HFF-Myc (cell line): ENCODE results near the gene SINHCAF.

Source experiments
- DNase-seq: peaks from one replicate; pipeline ENCODE4 v3.0.0-alpha.2; 2011; ENCODE audit warnings: low read depth; ENCODE audit errors: extremely low read depth
- H3K4me3 ChIP-seq: replicated peaks from 2 replicates; pipeline ENCODE4 v1.5.1; 2011; ENCODE audit warnings: low read depth, mild to moderate bottlenecking, control low read depth, low read length
- CTCF ChIP-seq: IDR thresholded peaks from 2 replicates; pipeline ENCODE4 v1.5.1; 2012; ENCODE audit warnings: mild to moderate bottlenecking, low read depth, low read length, control low read depth; ENCODE audit errors: missing control alignments

SINHCAF gene

DNA sequence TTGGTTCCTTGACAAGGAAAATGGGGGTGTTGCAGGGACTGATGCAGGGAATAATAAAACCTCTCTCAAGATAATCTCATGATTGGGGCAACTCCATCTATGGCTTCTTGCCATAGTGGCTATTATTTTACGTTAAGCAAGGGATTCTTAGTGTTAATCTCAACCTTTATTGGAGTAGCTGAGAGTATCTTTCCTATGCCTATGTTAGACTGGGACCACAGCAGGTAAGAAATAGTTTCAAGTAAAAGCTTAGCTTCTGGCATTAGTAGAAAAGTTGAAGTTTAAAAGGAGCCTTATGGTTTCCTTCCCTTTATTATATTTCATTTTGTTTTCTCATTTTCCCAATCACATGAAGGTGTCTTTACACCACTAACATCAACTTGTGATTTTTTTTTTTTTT lies 16.7 kb downstream of the SINHCAF start:
- TF ChIP-seq CTCF = no peak
- no peak for DNase-seq

DNA sequence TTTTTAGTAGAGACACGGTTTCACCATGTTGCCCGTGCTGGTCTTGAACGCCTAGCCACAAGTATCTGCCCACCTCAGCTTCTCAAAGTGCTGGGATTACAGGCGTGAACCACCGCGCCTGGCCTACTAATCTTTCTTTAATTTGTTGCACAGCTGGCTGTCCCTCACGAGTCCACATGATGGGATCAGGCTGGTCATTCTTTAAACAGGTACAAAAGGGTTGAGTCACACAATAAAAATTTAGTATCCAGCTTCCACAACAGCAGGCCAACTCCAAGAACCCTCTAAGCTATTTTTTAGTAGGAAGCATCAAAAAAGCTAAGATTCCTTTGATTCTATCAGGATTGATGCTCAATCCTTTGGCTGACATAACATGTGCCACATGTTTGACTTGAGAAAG lies 17.8 kb downstream of the SINHCAF start:
- no peak overlapping the region for H3K4me3 ChIP-seq
- no peak for DNase-seq
- no peak for TF ChIP-seq CTCF

More for the DNA sequence above, 16.7 kb downstream of the SINHCAF start:
- no peak overlapping the region for H3K4me3 ChIP-seq

DNA sequence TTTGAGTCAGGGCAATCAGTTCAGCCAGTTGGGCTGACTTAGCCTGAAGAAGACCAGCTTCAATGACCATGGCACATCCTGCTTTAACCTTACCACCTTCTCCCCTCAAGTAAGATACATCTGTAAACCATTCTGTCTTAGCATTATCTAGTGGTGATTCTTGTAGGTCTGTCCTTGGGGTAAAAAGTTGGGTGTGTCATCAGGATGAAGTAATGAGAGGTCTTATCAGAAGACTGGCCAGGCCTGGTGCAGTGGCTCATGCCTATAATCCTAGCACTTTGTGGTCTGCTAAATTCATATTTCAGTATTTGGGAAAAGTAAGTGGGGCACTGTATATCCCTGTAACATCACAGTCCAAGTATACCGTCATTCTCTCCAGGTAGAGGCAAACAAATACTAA lies 19.1 kb downstream of the SINHCAF start:
- TF ChIP-seq CTCF = no peak
- H3K4me3 ChIP-seq = no peak overlapping the region
- DNase-seq = no peak

- no peak for TF ChIP-seq CTCF
- H3K4me3 ChIP-seq = no peak overlapping the region
- DNase-seq = no peak
Measured at GRCh38 chr12:31303466-31303865, 22.5 kb downstream of the SINHCAF start.

- TF ChIP-seq CTCF = no peak
- DNase-seq = no peak
- H3K4me3 ChIP-seq = no peak overlapping the region
Measured at GRCh38 chr12:31301311-31301710, 24.6 kb downstream of the SINHCAF start.

DNA sequence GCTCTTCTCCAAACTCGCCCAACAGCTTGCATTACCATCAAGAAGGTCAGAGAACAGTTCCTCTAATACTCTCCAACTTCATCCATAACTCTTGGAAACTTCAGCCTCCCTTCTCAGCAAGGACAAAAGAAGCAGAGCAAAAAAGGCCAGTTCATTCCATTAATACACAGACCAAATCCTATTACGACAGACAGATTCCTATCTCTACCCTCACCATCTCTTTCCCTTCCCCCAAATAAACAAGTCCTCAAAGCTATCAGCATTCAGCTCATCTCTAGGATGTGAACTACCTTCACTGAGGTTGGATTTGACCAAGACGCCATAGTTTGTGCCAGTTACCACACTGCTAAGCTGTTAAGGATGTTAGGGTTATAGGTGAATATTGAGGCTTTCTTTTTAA lies 25.2 kb downstream of the SINHCAF start:
- DNase-seq = no peak
- H3K4me3 ChIP-seq = no peak overlapping the region
- TF ChIP-seq CTCF = no peak

DNA sequence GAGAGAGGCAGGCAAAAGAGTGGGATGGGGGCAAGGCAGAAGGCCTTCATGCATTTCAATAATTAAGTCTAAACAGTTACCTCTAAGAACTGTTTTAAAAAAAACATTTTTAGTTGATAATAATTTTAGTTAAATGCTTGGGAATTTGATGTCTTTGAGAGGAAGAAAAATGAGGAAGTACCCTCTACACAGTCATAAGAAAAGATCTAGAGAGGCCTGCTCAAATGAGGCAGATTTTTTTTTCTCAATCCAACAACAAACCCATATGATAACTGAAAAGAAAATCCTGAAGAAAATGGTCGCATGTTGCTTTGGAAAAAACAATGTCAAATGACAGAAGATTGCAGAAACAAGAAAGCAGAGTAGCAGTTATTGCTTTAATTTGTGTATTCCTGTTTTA lies 25.6 kb downstream of the SINHCAF start:
- no peak for DNase-seq
- H3K4me3 ChIP-seq = no peak overlapping the region
- no peak for TF ChIP-seq CTCF
